Loucy (cell line): ENCODE measurements around the gene TRIM63.

ENCODE experiments used
- H2AFZ ChIP-seq: fragments of 200-600 bp; sonication (generic); 2 replicates; pipeline ENCODE4 v1.6.0; 2016; ENCODE audit warnings: antibody characterized with exemption, mild to moderate bottlenecking, low read length, moderate library complexity
- H3F3A ChIP-seq: fragments of 200-600 bp; 2 replicates; pipeline ENCODE4 v1.6.0; 2016; ENCODE audit warnings: antibody characterized with exemption, low read depth, mild to moderate bottlenecking
- H3K27me3 ChIP-seq: fragments of 200-600 bp; sonication (generic); 2 replicates; pipeline ENCODE4 v1.6.1; 2014; ENCODE audit warnings: low read length, mild to moderate bottlenecking; ENCODE audit not compliant: insufficient read depth, poor library complexity, severe bottlenecking
- H3K36me3 ChIP-seq: fragments of 200-600 bp; sonication (generic); 2 replicates; pipeline ENCODE4 v1.6.1; 2016; ENCODE audit warnings: low read length; ENCODE audit not compliant: insufficient read depth
- H3K4me1 ChIP-seq: fragments of 200-600 bp; sonication (generic); 2 replicates; pipeline ENCODE4 v1.5.1; 2014; ENCODE audit warnings: low read length, mild to moderate bottlenecking; ENCODE audit not compliant: insufficient read depth, poor library complexity, severe bottlenecking
- H3K4me2 ChIP-seq: fragments of 200-600 bp; sonication (generic); 2 replicates; pipeline ENCODE4 v1.6.0; 2014; ENCODE audit warnings: antibody characterized with exemption, low read length, low read depth, mild to moderate bottlenecking; ENCODE audit not compliant: poor library complexity, severe bottlenecking
- H3K4me3 ChIP-seq: fragments of 200-600 bp; sonication (generic); 2 replicates; pipeline ENCODE4 v1.5.1; 2014; ENCODE audit warnings: low read length, mild to moderate bottlenecking, mixed read lengths; ENCODE audit not compliant: poor library complexity, severe bottlenecking
- H3K79me2 ChIP-seq: fragments of 200-600 bp; sonication (generic); 2 replicates; pipeline ENCODE4 v1.6.1; 2014; ENCODE audit warnings: low read length; ENCODE audit not compliant: insufficient read depth
- H3K9ac ChIP-seq: fragments of 200-600 bp; sonication (generic); 2 replicates; pipeline ENCODE4 v1.6.0; 2014; ENCODE audit warnings: mild to moderate bottlenecking, low read depth, low read length, moderate library complexity; ENCODE audit not compliant: poor library complexity, severe bottlenecking
- H3K9me2 ChIP-seq: fragments of 200-600 bp; sonication (generic); replicated peaks from 2 replicates; pipeline ENCODE4 v1.6.1; 2016; ENCODE audit warnings: low read depth, low read length, mixed read lengths
- H3K9me3 ChIP-seq: fragments of 200-600 bp; sonication (generic); 2 replicates; pipeline ENCODE4 v1.6.1; 2014; ENCODE audit warnings: mild to moderate bottlenecking, antibody characterized with exemption, low read length, low read depth; ENCODE audit not compliant: insufficient read depth
- H4K20me1 ChIP-seq: fragments of 200-600 bp; sonication (generic); 2 replicates; pipeline ENCODE4 v1.6.0; 2014; ENCODE audit warnings: antibody characterized with exemption, low read length, mild to moderate bottlenecking; ENCODE audit not compliant: insufficient read depth, poor library complexity, severe bottlenecking
- EZH2phosphoT487 ChIP-seq: fragments of 200-600 bp; IDR thresholded peaks from 2 replicates; pipeline ENCODE4 v1.6.1; 2018; ENCODE audit warnings: antibody characterized with exemption, mild to moderate bottlenecking, moderate library complexity, borderline replicate concordance
- TF ChIP-seq, protein P1 (sequence below): fragments of 200-600 bp; sonication (generic); conservative IDR thresholded peaks from 2 replicates; pipeline ENCODE4 v1.5.1; 2014; ENCODE audit warnings: mild to moderate bottlenecking, antibody characterized with exemption, low read length

TRIM63 gene

GRCh38 chr1:26072305-26072704 is 4.9 kb upstream of the TRIM63 start:
- TF ChIP-seq, protein P1, sequence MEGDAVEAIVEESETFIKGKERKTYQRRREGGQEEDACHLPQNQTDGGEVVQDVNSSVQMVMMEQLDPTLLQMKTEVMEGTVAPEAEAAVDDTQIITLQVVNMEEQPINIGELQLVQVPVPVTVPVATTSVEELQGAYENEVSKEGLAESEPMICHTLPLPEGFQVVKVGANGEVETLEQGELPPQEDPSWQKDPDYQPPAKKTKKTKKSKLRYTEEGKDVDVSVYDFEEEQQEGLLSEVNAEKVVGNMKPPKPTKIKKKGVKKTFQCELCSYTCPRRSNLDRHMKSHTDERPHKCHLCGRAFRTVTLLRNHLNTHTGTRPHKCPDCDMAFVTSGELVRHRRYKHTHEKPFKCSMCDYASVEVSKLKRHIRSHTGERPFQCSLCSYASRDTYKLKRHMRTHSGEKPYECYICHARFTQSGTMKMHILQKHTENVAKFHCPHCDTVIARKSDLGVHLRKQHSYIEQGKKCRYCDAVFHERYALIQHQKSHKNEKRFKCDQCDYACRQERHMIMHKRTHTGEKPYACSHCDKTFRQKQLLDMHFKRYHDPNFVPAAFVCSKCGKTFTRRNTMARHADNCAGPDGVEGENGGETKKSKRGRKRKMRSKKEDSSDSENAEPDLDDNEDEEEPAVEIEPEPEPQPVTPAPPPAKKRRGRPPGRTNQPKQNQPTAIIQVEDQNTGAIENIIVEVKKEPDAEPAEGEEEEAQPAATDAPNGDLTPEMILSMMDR: no peak
- TF ChIP-seq EZH2phosphoT487: no peak

DNA sequence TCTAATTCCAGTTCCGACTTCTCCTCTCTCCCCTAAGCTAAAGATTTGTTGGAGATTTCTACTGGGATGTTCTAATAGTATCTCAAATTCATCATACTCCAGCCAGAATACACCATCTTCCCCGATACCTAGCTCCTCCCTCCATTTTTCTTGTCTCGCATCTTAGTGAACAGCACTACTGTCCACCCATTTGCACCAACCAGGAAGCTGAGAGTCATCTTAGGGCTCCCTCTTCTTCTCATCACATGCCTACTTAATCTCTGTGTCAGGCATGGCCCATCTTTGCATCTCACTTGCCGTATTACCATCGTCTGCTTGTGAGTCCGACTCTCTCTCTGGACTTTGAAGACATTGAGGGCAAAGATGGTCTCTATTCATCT is 3.5 kb upstream of the TRIM63 start:
- no peak for TF ChIP-seq EZH2phosphoT487
- TF ChIP-seq, protein P1: no peak
- H3K36me3 ChIP-seq: no peaks in the 10 kb centered on the region
- no peaks in the 10 kb centered on the region for H3K9me2 ChIP-seq
- H3K4me3 ChIP-seq: no peak overlapping the region
- peak overlapping the region; percentile 26 for H3K4me2 ChIP-seq
- no peak overlapping the region for H3K9ac ChIP-seq
- H3K27me3 ChIP-seq: no peaks in the 10 kb centered on the region
- H4K20me1 ChIP-seq: no peaks in the 10 kb centered on the region
- H3K4me1 ChIP-seq: peaks cover 35% of the 10 kb centered on the region
- 0 out of 2 replicates have a peak, but pooled peaks cover 3% of the 10 kb centered on the region for H3F3A ChIP-seq
- H3K9me3 ChIP-seq: no peaks in the 10 kb centered on the region
- H2AFZ ChIP-seq: peak overlapping the region; percentile 58; the same call in 1 of the 2 replicates
- H3K79me2 ChIP-seq: no peaks in the 10 kb centered on the region

More at GRCh38 chr1:26072305-26072704, 4.9 kb upstream of the TRIM63 start:
- H3K4me2 ChIP-seq: no peak overlapping the region
- H3K27me3 ChIP-seq: no peaks in the 10 kb centered on the region
- H2AFZ ChIP-seq: no peak overlapping the region
- no peaks in the 10 kb centered on the region for H3K9me3 ChIP-seq
- 0 out of 2 replicates have a peak, but pooled peaks cover 3% of the 10 kb centered on the region for H3F3A ChIP-seq
- H3K9me2 ChIP-seq: no peaks in the 10 kb centered on the region
- no peak overlapping the region for H3K9ac ChIP-seq
- H3K4me3 ChIP-seq: no peak overlapping the region
- no peaks in the 10 kb centered on the region for H4K20me1 ChIP-seq
- H3K79me2 ChIP-seq: no peaks in the 10 kb centered on the region
- H3K4me1 ChIP-seq: peaks cover 35% of the 10 kb centered on the region
- H3K36me3 ChIP-seq: no peaks in the 10 kb centered on the region

GRCh38 chr1:26070296-26070962 is 3.0 kb upstream of the TRIM63 start:
- TF ChIP-seq, protein P1: no peak
- no peak for TF ChIP-seq EZH2phosphoT487

More at GRCh38 chr1:26070296-26070962, 3.0 kb upstream of the TRIM63 start:
- Histone ChIP-seq H2AFZ (peak overlapping the region; percentile 58), H3K4me1 (peaks cover 33% of the 10 kb centered on the region), H3K9me3 (no peaks in the 10 kb centered on the region), H3K4me2 (peak overlapping the region; percentile 26), H3F3A (0 out of 2 replicates have a peak, but pooled peaks cover 3% of the 10 kb centered on the region), H3K4me3 (no peak overlapping the region), H3K9me2 (no peaks in the 10 kb centered on the region), H3K79me2 (no peaks in the 10 kb centered on the region), H3K36me3 (no peaks in the 10 kb centered on the region), H3K9ac (no peak overlapping the region), H3K27me3 (no peaks in the 10 kb centered on the region), H4K20me1 (no peaks in the 10 kb centered on the region)
